H9 (cell line): ENCODE measurements around the gene PLXNA2. TPM values are rescaled to one million over a fixed set of nuclear protein-coding genes. Genes with fewer than 3 reads are reported as not detected.

Experiments used
- DNase-seq: peaks from one replicate; pipeline ENCODE4 v3.0.0-alpha.2; 2017
- H2AFZ ChIP-seq: one replicate; pipeline ENCODE4 v1.6.1; 2013; ENCODE audit warnings: mild to moderate bottlenecking, low read length, control low read depth, moderate library complexity
- H2AK5ac ChIP-seq: 2 replicates; pipeline ENCODE4 v1.6.1; 2013; ENCODE audit warnings: low read length, control low read depth, mixed read lengths; ENCODE audit not compliant: insufficient read length
- H2BK120ac ChIP-seq: one replicate; pipeline ENCODE4 v1.6.1; 2013; ENCODE audit warnings: low read depth, mild to moderate bottlenecking, low read length, control low read depth, inconsistent platforms; ENCODE audit not compliant: poor library complexity, severe bottlenecking
- H2BK12ac ChIP-seq: 2 replicates; pipeline ENCODE4 v1.6.1; 2013; ENCODE audit warnings: low read length, control low read depth, mixed read lengths, low read depth; ENCODE audit not compliant: insufficient read length
- H2BK15ac ChIP-seq: 2 replicates; pipeline ENCODE4 v1.6.1; 2013; ENCODE audit warnings: low read depth, low read length, control low read depth
- H2BK20ac ChIP-seq: one replicate; pipeline ENCODE4 v1.6.1; 2013; ENCODE audit warnings: low read depth, mild to moderate bottlenecking, low read length, control low read depth, inconsistent platforms; ENCODE audit not compliant: poor library complexity, severe bottlenecking
- H2BK5ac ChIP-seq: 2 replicates; pipeline ENCODE4 v1.6.1; 2013; ENCODE audit warnings: low read length, control low read depth, mixed read lengths; ENCODE audit not compliant: insufficient read length
- H3K14ac ChIP-seq: 2 replicates; pipeline ENCODE4 v1.6.1; 2013; ENCODE audit warnings: low read length, control low read depth; ENCODE audit not compliant: insufficient read depth
- H3K18ac ChIP-seq: 2 replicates; pipeline ENCODE4 v1.6.1; 2013; ENCODE audit warnings: low read depth, mild to moderate bottlenecking, mixed read lengths, low read length, control low read depth; ENCODE audit not compliant: insufficient read length
- H3K23ac ChIP-seq: 2 replicates; pipeline ENCODE4 v1.6.1; 2013; ENCODE audit warnings: low read length, control low read depth, mixed read lengths, low read depth; ENCODE audit not compliant: insufficient read length
- H3K23me2 ChIP-seq: 2 replicates; pipeline ENCODE4 v1.6.1; 2013; ENCODE audit warnings: low read depth, mild to moderate bottlenecking, mixed read lengths, low read length, control low read depth; ENCODE audit not compliant: insufficient read length, poor library complexity, severe bottlenecking
- H3K27ac ChIP-seq: 2 replicates; pipeline ENCODE4 v1.5.1; 2013; ENCODE audit warnings: low read length, control low read depth, mixed read lengths, low read depth; ENCODE audit not compliant: insufficient read length
- H3K27me3 ChIP-seq: 2 replicates; pipeline ENCODE4 v1.6.1; 2013; ENCODE audit warnings: low read length, control low read depth, inconsistent platforms; ENCODE audit not compliant: insufficient read depth
- H3K4ac ChIP-seq: 2 replicates; pipeline ENCODE4 v1.6.1; 2013; ENCODE audit warnings: low read depth, mild to moderate bottlenecking, control low read depth, inconsistent platforms, low read length, moderate library complexity
- H3K4me1 ChIP-seq: 2 replicates; pipeline ENCODE4 v1.6.1; 2013; ENCODE audit warnings: low read length, control low read depth, inconsistent platforms; ENCODE audit not compliant: insufficient read depth
- H3K4me2 ChIP-seq: 2 replicates; pipeline ENCODE4 v1.6.1; 2013; ENCODE audit warnings: low read length, control low read depth, mixed read lengths; ENCODE audit not compliant: insufficient read length, insufficient read depth
- H3K56ac ChIP-seq: 2 replicates; pipeline ENCODE4 v1.6.1; 2013; ENCODE audit warnings: low read depth, mild to moderate bottlenecking, mixed read lengths, low read length, control low read depth; ENCODE audit not compliant: insufficient read length
- H3K79me1 ChIP-seq: 2 replicates; pipeline ENCODE4 v1.6.1; 2013; ENCODE audit warnings: low read depth, mild to moderate bottlenecking, moderate library complexity, low read length, control low read depth, inconsistent platforms; ENCODE audit not compliant: insufficient read depth, poor library complexity, severe bottlenecking
- H3K79me2 ChIP-seq: 2 replicates; pipeline ENCODE4 v1.6.1; 2013; ENCODE audit warnings: low read length, control low read depth, inconsistent platforms; ENCODE audit not compliant: insufficient read depth
- H3K9ac ChIP-seq: 2 replicates; pipeline ENCODE4 v1.6.1; 2013; ENCODE audit warnings: low read length, control low read depth, mixed read lengths; ENCODE audit not compliant: insufficient read length; ENCODE audit errors: extremely low read depth
- H3K9me3 ChIP-seq: one replicate; pipeline ENCODE4 v1.6.1; 2013; ENCODE audit warnings: low read depth, low read length, inconsistent platforms; ENCODE audit not compliant: control insufficient read depth
- H3T11ph ChIP-seq: one replicate; pipeline ENCODE4 v1.6.1; 2013; ENCODE audit warnings: mild to moderate bottlenecking, low read length, control low read depth, inconsistent platforms
- H4K20me1 ChIP-seq: one replicate; pipeline ENCODE4 v1.6.1; 2013; ENCODE audit not compliant: control insufficient read depth, insufficient read length, insufficient read depth
- H4K5ac ChIP-seq: 2 replicates; pipeline ENCODE4 v1.6.1; 2013; ENCODE audit warnings: low read depth, mild to moderate bottlenecking, mixed read lengths, low read length, control low read depth; ENCODE audit not compliant: insufficient read length
- H4K8ac ChIP-seq: replicated peaks from 2 replicates; pipeline ENCODE4 v1.6.1; 2013; ENCODE audit warnings: low read length, control low read depth, mixed read lengths, low read depth; ENCODE audit not compliant: insufficient read length
- H4K91ac ChIP-seq: 2 replicates; pipeline ENCODE4 v1.6.1; 2013; ENCODE audit warnings: low read depth, mild to moderate bottlenecking, moderate library complexity, mixed read lengths, low read length, control low read depth; ENCODE audit not compliant: insufficient read length
- H3K27ac Mint-ChIP-seq, 3 experiments: 2 replicates in 2 of 3; 3 replicates in 1 of 3; pipeline ENCODE4 v1.8.0; 2020 to 2021; ENCODE audit warnings: mixed read lengths in 3 of 3, mild to moderate bottlenecking in 1 of 3, moderate library complexity in 1 of 3
- H3K27me3 Mint-ChIP-seq: 2 replicates; pipeline ENCODE4 v1.8.0; 2021; ENCODE audit warnings: low read depth, mild to moderate bottlenecking, moderate library complexity, mixed read lengths
- H3K36me3 Mint-ChIP-seq, 3 experiments: 2 replicates in 2 of 3; 3 replicates in 1 of 3; pipeline ENCODE4 v1.8.0; 2020 to 2021; ENCODE audit warnings: low read depth in 3 of 3, mixed read lengths in 3 of 3; ENCODE audit not compliant: insufficient read depth in 1 of 3
- H3K4me1 Mint-ChIP-seq, 2 experiments: 2 replicates each; pipeline ENCODE4 v1.8.0; 2020; ENCODE audit warnings: mixed read lengths in 2 of 2
- H3K4me3 Mint-ChIP-seq, 2 experiments: 2 replicates in 1 of 2; 3 replicates in 1 of 2; pipeline ENCODE4 v1.8.0; 2020 to 2021; ENCODE audit warnings: mild to moderate bottlenecking in 2 of 2, mixed read lengths in 2 of 2, moderate library complexity in 1 of 2
- H3K9me3 Mint-ChIP-seq, 2 experiments: 2 replicates in 1 of 2; 3 replicates in 1 of 2; pipeline ENCODE4 v1.8.0; 2020; ENCODE audit warnings: mild to moderate bottlenecking in 2 of 2, mixed read lengths in 2 of 2, moderate library complexity in 1 of 2
- CTCF ChIP-seq: fragments of 200-600 bp; sonication (generic); conservative IDR thresholded peaks from 3 replicates; pipeline ENCODE4 v1.8.0; 2021; ENCODE audit warnings: antibody characterized with exemption, mild to moderate bottlenecking
- WGBS: extraction: QIAGEN DNeasy Blood & Tissue Kit; methylation state at CpG from one replicate; pipeline ENCODE4 v1.1.7; 2013; ENCODE audit warnings: missing lambda C conversion rate, low lambda C conversion rate, mixed read lengths; ENCODE audit not compliant: insufficient read length; ENCODE audit errors: extremely low coverage; 5-methylcytosine and 5-hydroxymethylcytosine counted together
- total RNA-seq: library from RNA; stranded (reverse); gene quantifications from 2 replicates; pipeline ENCODE4 v1.2.1, GENCODE V29; 2021

PLXNA2 gene
- total RNA-seq, 1 experiment from 2014 or later = 0.57 TPM

GRCh38 chr1:208077232-208078075 is 166.7 kb downstream of the PLXNA2 start:
- Histone ChIP-seq H3K27me3 (no peaks in the 10 kb centered on the region), H2AFZ (no peak overlapping the region), H2BK15ac (no peak overlapping the region), H2BK120ac (no peak overlapping the region), H4K5ac (no peak overlapping the region), H3K79me2 (no peaks in the 10 kb centered on the region), H4K8ac (no peak overlapping the region), H2BK12ac (no peak overlapping the region), H3K9ac (no peak overlapping the region), H3K23ac (no peak overlapping the region), H3K9me3 (no peaks in the 10 kb centered on the region), H3K4me2 (no peak overlapping the region), H3K4ac (no peak overlapping the region), H3K18ac (no peak overlapping the region), H2AK5ac (no peak overlapping the region), H3K23me2 (no peaks in the 10 kb centered on the region), H3K4me1 (no peaks in the 10 kb centered on the region), H4K91ac (no peak overlapping the region), H3K79me1 (no peaks in the 10 kb centered on the region), H3K27ac (no peak overlapping the region), H4K20me1 (no peaks in the 10 kb centered on the region), H2BK5ac (no peak overlapping the region), H3K14ac (no peak overlapping the region), H3K56ac (no peak overlapping the region), H2BK20ac (no peak overlapping the region), H3T11ph (no peak overlapping the region)
- peaks cover 15 to 28% of the 10 kb centered on the region in 2 experiments for H3K4me1 Mint-ChIP-seq
- WGBS = no CpG with 5 or more reads among the region's 16 CpGs
- no peaks in the 10 kb centered on the region; a peak in 1 of 7 replicates for H3K36me3 Mint-ChIP-seq
- H3K4me3 Mint-ChIP-seq = peak overlapping the region in 1 of 2 experiments; percentile 47; a peak in 1 of 5 replicates
- peaks cover 27% of the 10 kb centered on the region for H3K27me3 Mint-ChIP-seq
- no peak for DNase-seq
- no peak for TF ChIP-seq CTCF
- H3K9me3 Mint-ChIP-seq = no peaks in the 10 kb centered on the region; a peak in 2 of 5 replicates
- no peak overlapping the region for H3K27ac Mint-ChIP-seq
